Subcutaneous abdominal adipose tissue (tissue), 5 donors: ENCODE results near the gene TOLLIP.

Source experiments
- H3K27ac ChIP-seq: one replicate; pipeline ENCODE4 v1.7.0; 2013; ENCODE audit warnings: low read depth, mild to moderate bottlenecking, inconsistent platforms, low read length, moderate library complexity
- H3K27me3 ChIP-seq, 5 donors: one replicate each; pipeline ENCODE4 v1.7.0; 2013; ENCODE audit warnings: low read length in 5 of 5, inconsistent platforms in 1 of 5; ENCODE audit not compliant: control insufficient read depth in 5 of 5, insufficient read depth in 4 of 5
- H3K36me3 ChIP-seq, 5 donors: one replicate each; pipeline ENCODE4 v1.7.0; 2013; ENCODE audit warnings: low read length in 5 of 5; ENCODE audit not compliant: control insufficient read depth in 5 of 5, insufficient read depth in 5 of 5
- H3K4me1 ChIP-seq, 5 donors: one replicate each; pipeline ENCODE4 v1.7.0; 2013; ENCODE audit warnings: low read length in 5 of 5, mild to moderate bottlenecking in 3 of 5, moderate library complexity in 1 of 5; ENCODE audit not compliant: control insufficient read depth in 5 of 5, insufficient read depth in 5 of 5
- H3K4me3 ChIP-seq, 5 donors: one replicate each; pipeline ENCODE4 v1.7.0; 2013; ENCODE audit warnings: low read length in 5 of 5, low read depth in 1 of 5
- H3K9ac ChIP-seq, 5 donors: one replicate each; pipeline ENCODE4 v1.7.0; 2013; ENCODE audit warnings: low read length in 5 of 5, mild to moderate bottlenecking in 4 of 5, moderate library complexity in 3 of 5
- H3K9me3 ChIP-seq, 5 donors: one replicate each; pipeline ENCODE4 v1.7.0; 2013; ENCODE audit warnings: low read length in 5 of 5; ENCODE audit not compliant: control insufficient read depth in 5 of 5
- donor health status: healthy.
- donor health status: healthy.
- donor health status: healthy.
- donor health status: healthy.
- donor health status: healthy.

The TOLLIP gene

GRCh38 chr11:1299621-1300020, 9.8 kb downstream of the TOLLIP start:
- H3K4me3 ChIP-seq = no peak overlapping the region
- H3K9me3 ChIP-seq = no peaks in the 10 kb centered on the region
- peaks cover 0 to 34% (median 19%) of the 10 kb centered on the region in 5 donors for H3K36me3 ChIP-seq
- H3K27ac ChIP-seq = no peak overlapping the region
- H3K27me3 ChIP-seq = no peaks in the 10 kb centered on the region
- H3K9ac ChIP-seq = no peak overlapping the region
- H3K4me1 ChIP-seq = peaks cover 2 to 49% (median 39%) of the 10 kb centered on the region in 5 donors

GRCh38 chr11:1298695-1299492, 10.5 kb downstream of the TOLLIP start:
- Histone ChIP-seq H3K4me1 (peaks cover 2 to 43% (median 34%) of the 10 kb centered on the region in 5 donors), H3K4me3 (no peak overlapping the region), H3K27ac (no peak overlapping the region), H3K27me3 (no peaks in the 10 kb centered on the region), H3K36me3 (peaks cover 0 to 35% (median 20%) of the 10 kb centered on the region in 5 donors), H3K9ac (peak overlapping the region in 2 of 5 donors; percentile 43 to 47), H3K9me3 (no peaks in the 10 kb centered on the region)

- no peak overlapping the region for H3K27ac ChIP-seq
- H3K36me3 ChIP-seq = peaks cover 0 to 46% (median 31%) of the 10 kb centered on the region in 5 donors
- H3K9ac ChIP-seq = peak overlapping the region in 1 of 5 donors; percentile 47
- H3K27me3 ChIP-seq = no peaks in the 10 kb centered on the region
- no peaks in the 10 kb centered on the region for H3K9me3 ChIP-seq
- H3K4me3 ChIP-seq = no peak overlapping the region
- peaks cover 2 to 33% (median 27%) of the 10 kb centered on the region in 5 donors for H3K4me1 ChIP-seq
Observed at GRCh38 chr11:1297576-1298473, 11.6 kb downstream of the TOLLIP start.

- Histone ChIP-seq H3K36me3 (peaks cover 0 to 53% (median 37%) of the 10 kb centered on the region in 5 donors), H3K4me1 (peaks cover 2 to 34% (median 25%) of the 10 kb centered on the region in 5 donors), H3K4me3 (no peak overlapping the region), H3K27ac (no peak overlapping the region), H3K9me3 (no peaks in the 10 kb centered on the region), H3K27me3 (no peaks in the 10 kb centered on the region), H3K9ac (no peak overlapping the region)
Observed at GRCh38 chr11:1297011-1297575, 12.3 kb downstream of the TOLLIP start.

- H3K27me3 ChIP-seq = no peaks in the 10 kb centered on the region
- peaks cover 2 to 34% (median 21%) of the 10 kb centered on the region in 5 donors for H3K4me1 ChIP-seq
- no peak overlapping the region for H3K27ac ChIP-seq
- no peak overlapping the region for H3K4me3 ChIP-seq
- H3K36me3 ChIP-seq = peaks cover 0 to 58% (median 37%) of the 10 kb centered on the region in 5 donors
- H3K9me3 ChIP-seq = no peaks in the 10 kb centered on the region
- no peak overlapping the region for H3K9ac ChIP-seq
Observed at GRCh38 chr11:1296287-1296686, 13.1 kb downstream of the TOLLIP start.

- no peak overlapping the region for H3K9ac ChIP-seq
- no peaks in the 10 kb centered on the region for H3K9me3 ChIP-seq
- H3K36me3 ChIP-seq = peaks cover 0 to 57% (median 42%) of the 10 kb centered on the region in 5 donors
- H3K27me3 ChIP-seq = no peaks in the 10 kb centered on the region
- no peak overlapping the region for H3K27ac ChIP-seq
- H3K4me1 ChIP-seq = peaks cover 2 to 34% (median 21%) of the 10 kb centered on the region in 5 donors
- H3K4me3 ChIP-seq = no peak overlapping the region
Observed at GRCh38 chr11:1295591-1295990, 13.8 kb downstream of the TOLLIP start.

GRCh38 chr11:1295086-1295485, 14.3 kb downstream of the TOLLIP start:
- H3K4me1 ChIP-seq = peaks cover 2 to 34% (median 21%) of the 10 kb centered on the region in 5 donors
- no peaks in the 10 kb centered on the region for H3K27me3 ChIP-seq
- no peaks in the 10 kb centered on the region for H3K9me3 ChIP-seq
- peaks cover 0 to 61% (median 47%) of the 10 kb centered on the region in 5 donors for H3K36me3 ChIP-seq
- no peak overlapping the region for H3K9ac ChIP-seq
- H3K4me3 ChIP-seq = no peak overlapping the region
- no peak overlapping the region for H3K27ac ChIP-seq

GRCh38 chr11:1293619-1294015, 15.8 kb downstream of the TOLLIP start:
- Histone ChIP-seq H3K4me3 (no peak overlapping the region), H3K9ac (no peak overlapping the region), H3K36me3 (peaks cover 0 to 73% (median 61%) of the 10 kb centered on the region in 5 donors), H3K4me1 (peaks cover 2 to 23% (median 10%) of the 10 kb centered on the region in 5 donors), H3K27ac (no peak overlapping the region), H3K9me3 (no peaks in the 10 kb centered on the region), H3K27me3 (no peaks in the 10 kb centered on the region)

GRCh38 chr11:1292644-1293618, 16.5 kb downstream of the TOLLIP start:
- Histone ChIP-seq H3K9me3 (no peaks in the 10 kb centered on the region), H3K27me3 (no peaks in the 10 kb centered on the region), H3K4me3 (no peak overlapping the region), H3K36me3 (peaks cover 0 to 76% (median 64%) of the 10 kb centered on the region in 5 donors), H3K27ac (no peak overlapping the region), H3K4me1 (peaks cover 0 to 18% (median 4%) of the 10 kb centered on the region in 5 donors), H3K9ac (no peak overlapping the region)
